HEK293T (cell line): ENCODE measurements around the gene RSPH9.

Source experiments
- CTCF ChIA-PET: fragments of 350-600 bp; formaldehyde crosslinking; extraction: SDS; loops from one replicate; lab custom pipeline; 2021; ENCODE audit warnings: antibody characterized with exemption, inconsistent platforms; lab: Yijun Ruan, JAX
- POLR2A ChIA-PET: fragments of 350-600 bp; formaldehyde crosslinking; extraction: SDS; loops from one replicate; lab custom pipeline; 2020; ENCODE audit warnings: antibody characterized with exemption, inconsistent platforms; lab: Yijun Ruan, JAX
- DNase-seq: peaks from one replicate; pipeline ENCODE4 v3.0.0; 2012; ENCODE audit warnings: mixed read lengths; ENCODE audit errors: extremely low spot score
- ARNT ChIP-seq: fragments of 450-650 bp; IDR thresholded peaks from 2 replicates; pipeline ENCODE4 v1.6.1; 2017; ENCODE audit warnings: mild to moderate bottlenecking
- BHLHE40 ChIP-seq: fragments of 450-650 bp; IDR thresholded peaks from 2 replicates; pipeline ENCODE4 v1.6.1; 2016; ENCODE audit warnings: mild to moderate bottlenecking, moderate library complexity, borderline replicate concordance
- CTBP1 ChIP-seq: fragments of 450-650 bp; IDR thresholded peaks from 2 replicates; pipeline ENCODE4 v1.6.1; 2016; ENCODE audit warnings: borderline replicate concordance
- ELF4 ChIP-seq: fragments of 450-650 bp; IDR thresholded peaks from 2 replicates; pipeline ENCODE4 v1.6.1; 2017; ENCODE audit warnings: antibody characterized with exemption
- FOXA1 ChIP-seq: fragments of 450-650 bp; IDR thresholded peaks from 2 replicates; pipeline ENCODE4 v1.6.1; 2016; ENCODE audit warnings: mild to moderate bottlenecking
- FOXK2 ChIP-seq: fragments of 450-650 bp; IDR thresholded peaks from 2 replicates; pipeline ENCODE4 v1.6.1; 2016; ENCODE audit warnings: mild to moderate bottlenecking
- FOXM1 ChIP-seq: fragments of 450-650 bp; IDR thresholded peaks from 2 replicates; pipeline ENCODE4 v1.6.1; 2017; ENCODE audit warnings: mild to moderate bottlenecking, borderline replicate concordance
- HDGF ChIP-seq: fragments of 450-650 bp; IDR thresholded peaks from 2 replicates; pipeline ENCODE4 v1.6.1; 2017; ENCODE audit warnings: antibody characterized with exemption, borderline replicate concordance
- L3MBTL2 ChIP-seq: fragments of 450-650 bp; conservative IDR thresholded peaks from 2 replicates; pipeline ENCODE4 v1.6.1; 2016; ENCODE audit warnings: mild to moderate bottlenecking
- LEF1 ChIP-seq: fragments of 450-650 bp; IDR thresholded peaks from 2 replicates; pipeline ENCODE4 v1.6.1; 2017; ENCODE audit warnings: mild to moderate bottlenecking, borderline replicate concordance
- NFRKB ChIP-seq: fragments of 450-650 bp; IDR thresholded peaks from 2 replicates; pipeline ENCODE4 v1.6.1; 2016; ENCODE audit warnings: mild to moderate bottlenecking, moderate library complexity
- PKNOX1 ChIP-seq: fragments of 450-650 bp; IDR thresholded peaks from 2 replicates; pipeline ENCODE4 v1.6.1; 2016
- SP1 ChIP-seq: fragments of 450-650 bp; IDR thresholded peaks from 2 replicates; pipeline ENCODE4 v1.6.1; 2017
- SUZ12 ChIP-seq: fragments of 450-650 bp; IDR thresholded peaks from 2 replicates; pipeline ENCODE4 v1.6.1; 2016; ENCODE audit warnings: mild to moderate bottlenecking
- TARDBP ChIP-seq: fragments of 450-650 bp; IDR thresholded peaks from 2 replicates; pipeline ENCODE4 v1.6.1; 2016
- ZNF384 ChIP-seq: fragments of 450-650 bp; IDR thresholded peaks from 2 replicates; pipeline ENCODE4 v1.6.1; 2016

RSPH9 gene

GRCh38 chr6:43703512-43704429 is 58.9 kb downstream of the RSPH9 start:
- no peak for DNase-seq
- TF ChIP-seq ELF4 = no peak
- no peak for TF ChIP-seq SUZ12
- no peak for TF ChIP-seq LEF1
- no peak for TF ChIP-seq PKNOX1
- POLR2A ChIA-PET = interaction anchor here (0.9 to 1.7 kb wide), 5 partner anchors 11 to 553 kb away, joined by 3 to 7 read pairs (median 3); partner anchors contain the start of gene GTPBP2
- CTCF ChIA-PET = interaction anchor here (1.1 kb wide), 1 partner anchor 36 kb away, joined by 3 read pairs; no protein-coding TSS in a partner anchor

DNA sequence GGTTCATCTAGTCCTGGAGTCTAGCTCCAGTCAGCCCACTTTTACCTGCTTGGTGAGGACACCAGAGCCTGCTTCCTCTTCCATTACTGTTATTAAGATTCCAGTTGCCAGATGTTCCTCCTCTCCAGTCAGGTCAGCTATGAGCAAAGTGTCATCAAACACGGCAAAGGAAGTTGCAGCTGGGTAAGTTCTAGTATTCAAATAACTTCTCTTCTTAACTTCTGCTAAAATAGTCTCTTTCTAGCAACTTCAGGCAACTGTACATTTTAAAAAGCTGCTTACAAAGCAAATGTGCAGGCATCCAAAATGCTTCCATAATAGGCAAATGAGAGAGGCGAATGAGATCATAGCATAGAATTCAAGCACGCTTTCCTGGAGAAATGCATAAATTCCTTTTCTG is 61.2 kb downstream of the RSPH9 start:
- TF ChIP-seq ZNF384 (no peak), SP1 (no peak), PKNOX1 (no peak), LEF1 (no peak), SUZ12 (no peak), CTBP1 (no peak), NFRKB (no peak), FOXM1 (no peak), BHLHE40 (no peak), HDGF (no peak), L3MBTL2 (no peak), ARNT (no peak), FOXK2 (no peak), FOXA1 (no peak)
- POLR2A ChIA-PET = interaction anchor here (0.8 to 1.2 kb wide), 2 partner anchors 59 to 64 kb away, joined by 3 read pairs; partner anchors contain the start of gene VEGFA
- no peak for DNase-seq
- CTCF ChIA-PET = interaction anchor here (0.6 to 0.9 kb wide), 2 partner anchors 64 to 268 kb away, joined by 3 read pairs; partner anchors contain the start of gene VEGFA

DNA sequence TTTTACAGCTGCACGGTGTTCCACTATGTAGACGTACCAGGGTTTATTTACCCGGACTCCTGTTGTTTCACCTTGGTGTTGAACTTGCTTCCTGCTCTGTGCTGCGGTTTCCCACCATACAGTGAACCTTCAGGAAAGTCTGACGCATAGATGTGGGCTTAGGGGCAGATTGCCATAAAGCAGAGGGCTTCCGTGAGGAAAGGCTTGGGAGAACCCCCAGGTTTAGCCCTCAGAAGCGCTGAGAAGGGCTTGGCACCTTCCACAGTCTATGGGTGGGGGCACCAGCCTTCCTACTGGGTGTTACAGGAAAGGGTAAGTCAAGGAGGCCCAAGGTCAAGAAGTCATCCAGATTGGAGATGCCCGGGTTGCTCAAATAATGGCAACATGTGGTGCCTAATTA is 62.0 kb downstream of the RSPH9 start:
- CTCF ChIA-PET = no interaction called here
- POLR2A ChIA-PET = no interaction called here
- DNase-seq = no peak
- TF ChIP-seq ELF4 (no peak), BHLHE40 (no peak)

GRCh38 chr6:43707269-43707668 is 62.4 kb downstream of the RSPH9 start:
- POLR2A ChIA-PET = no interaction called here

GRCh38 chr6:43707767-43708166 is 62.9 kb downstream of the RSPH9 start:
- no peak for DNase-seq
- ChIA-PET CTCF (no interaction called here), POLR2A (no interaction called here)
- TF ChIP-seq ELF4 = no peak
- no peak for TF ChIP-seq ZNF384
- TF ChIP-seq CTBP1 = no peak
- no peak for TF ChIP-seq FOXK2
- TF ChIP-seq NFRKB = no peak
- TF ChIP-seq FOXA1 = no peak
- TF ChIP-seq TARDBP = no peak
- no peak for TF ChIP-seq SP1
- TF ChIP-seq ARNT = no peak
- no peak for TF ChIP-seq LEF1

More at GRCh38 chr6:43707269-43707668, 62.4 kb downstream of the RSPH9 start:
- CTCF ChIA-PET = no interaction called here
- no peak for DNase-seq
- TF ChIP-seq BHLHE40 (no peak), ELF4 (no peak), CTBP1 (no peak)

- TF ChIP-seq PKNOX1 (no peak), SP1 (no peak), ELF4 (no peak), FOXK2 (no peak), LEF1 (no peak), ARNT (no peak), HDGF (no peak), ZNF384 (no peak), FOXM1 (no peak), NFRKB (no peak), L3MBTL2 (no peak), CTBP1 (no peak), SUZ12 (no peak), FOXA1 (no peak), TARDBP (no peak), BHLHE40 (no peak)
- POLR2A ChIA-PET = interaction anchor here (0.7 kb wide), 1 partner anchor 79 kb away, joined by 4 read pairs; no protein-coding TSS in a partner anchor
- DNase-seq = no peak
- CTCF ChIA-PET = interaction anchor here (0.7 kb wide), 1 partner anchor 376 kb away, joined by 5 read pairs; no protein-coding TSS in a partner anchor
Observed at GRCh38 chr6:43708860-43709653, 64.2 kb downstream of the RSPH9 start.
